ENCODE results near the gene SLC35C1.

The SLC35C1 gene

GRCh38 chr11:45804761-45805304 is at the start of gene SLC35C1:
TSS of gene SLC35C1 (plus strand) at chr11:45805149. CDS start at chr11:45805802, 653 bp downstream.
- peak; percentile 34 for DNase-seq

- no peak for DNase-seq
Observed at GRCh38 chr11:45755281-45755859, 49.6 kb upstream of the SLC35C1 start.

- no peak for DNase-seq
Observed at GRCh38 chr11:45756384-45757010, 48.5 kb upstream of the SLC35C1 start.

GRCh38 chr11:45757672-45758071 is 47.3 kb upstream of the SLC35C1 start:
- no peak for DNase-seq

GRCh38 chr11:45761659-45762058 is 43.3 kb upstream of the SLC35C1 start:
- no peak for DNase-seq

- DNase-seq = no peak
Observed at GRCh38 chr11:45765107-45765668, 39.8 kb upstream of the SLC35C1 start.

GRCh38 chr11:45765836-45766235 is 39.1 kb upstream of the SLC35C1 start:
- no peak for DNase-seq

- no peak for DNase-seq
Observed at GRCh38 chr11:45766469-45766868, 38.5 kb upstream of the SLC35C1 start.

GRCh38 chr11:45768486-45768885 is 36.5 kb upstream of the SLC35C1 start:
- no peak for DNase-seq

- DNase-seq = no peak
Observed at GRCh38 chr11:45769960-45770359, 35.0 kb upstream of the SLC35C1 start.

- DNase-seq = no peak
Observed at GRCh38 chr11:45771193-45771565, 33.8 kb upstream of the SLC35C1 start.

- peak; percentile 9 for DNase-seq
Observed at GRCh38 chr11:45771566-45772448, 33.1 kb upstream of the SLC35C1 start.

GRCh38 chr11:45772449-45772774 is 32.5 kb upstream of the SLC35C1 start:
- no peak for DNase-seq

- no peak for DNase-seq
Observed at GRCh38 chr11:45772986-45773785, 31.8 kb upstream of the SLC35C1 start.

GRCh38 chr11:45773786-45774655 is 30.9 kb upstream of the SLC35C1 start:
- DNase-seq = no peak

GRCh38 chr11:45774786-45775185 is 30.2 kb upstream of the SLC35C1 start:
- DNase-seq = no peak

- no peak for DNase-seq
Observed at GRCh38 chr11:45777127-45777969, 27.6 kb upstream of the SLC35C1 start.

GRCh38 chr11:45778341-45778740 is 26.6 kb upstream of the SLC35C1 start:
- DNase-seq = no peak

- DNase-seq = no peak
Observed at GRCh38 chr11:45779602-45780001, 25.3 kb upstream of the SLC35C1 start.

- no peak for DNase-seq
Observed at GRCh38 chr11:45786272-45786671, 18.7 kb upstream of the SLC35C1 start.

GRCh38 chr11:45788887-45789286 is 16.1 kb upstream of the SLC35C1 start:
- no peak for DNase-seq

All from NCI-H510A treated with DMSO at 0.1 percent for 48 hours (cell line).